Activated CD8-positive, alpha-beta memory T cell treated with anti-CD3 and anti-CD28 coated beads, Interleukin-2, amount 10 ng/mL, durations not matched to agents 7 days and 5 days (primary cell): Measurements from ENCODE around the gene EMID1. TPM values are rescaled to one million over a fixed set of nuclear protein-coding genes. Genes with fewer than 3 reads are reported as not detected.

Experiments used
- ATAC-seq: fragments of 150-1000 bp; cut with Tn5 transposase; one replicate; pipeline ENCODE4 v1.10.0; 2021; ENCODE audit warnings: moderate library complexity
- CTCF ChIA-PET: fragments of 350-600 bp; sonication (Branson Sonifier 250); formaldehyde crosslinking; loops from one replicate; lab custom pipeline; 2021; ENCODE audit warnings: antibody characterized with exemption; lab: Charles Lee
- DNase-seq: peaks from one replicate; pipeline ENCODE4 v3.0.0-alpha.2; 2020
- H3K27ac Mint-ChIP-seq: one replicate; pipeline ENCODE4 v1.8.0; 2021; ENCODE audit warnings: mild to moderate bottlenecking, mixed read lengths
- H3K27me3 Mint-ChIP-seq: one replicate; pipeline ENCODE4 v1.8.0; 2021; ENCODE audit warnings: mixed read lengths
- H3K36me3 Mint-ChIP-seq: one replicate; pipeline ENCODE4 v1.8.0; 2021; ENCODE audit warnings: mild to moderate bottlenecking, mixed read lengths
- H3K4me1 Mint-ChIP-seq: one replicate; pipeline ENCODE4 v1.8.0; 2021; ENCODE audit warnings: mixed read lengths
- H3K4me3 Mint-ChIP-seq: one replicate; pipeline ENCODE4 v1.8.0; 2021; ENCODE audit warnings: mild to moderate bottlenecking, moderate library complexity, mixed read lengths
- H3K9me3 Mint-ChIP-seq: one replicate; pipeline ENCODE4 v1.8.0; 2022; ENCODE audit warnings: low read depth, mixed read lengths
- total RNA-seq, 2 experiments: library from RNA; stranded (reverse); gene quantifications; one replicate each; pipeline ENCODE4 v1.2.3, GENCODE V29; 2021

The EMID1 gene
- total RNA-seq, 2 experiments from 2014 or later, result 0.61 TPM; not detected in 1

GRCh38 chr22:29284196-29284595 is 78.5 kb downstream of the EMID1 start:
- no peak for DNase-seq
- CTCF ChIA-PET, result no interaction called here
- peaks cover 71% of the 10 kb centered on the region for H3K36me3 Mint-ChIP-seq
- peaks cover 12% of the 10 kb centered on the region for H3K4me1 Mint-ChIP-seq
- no peak overlapping the region for H3K4me3 Mint-ChIP-seq
- ATAC-seq, result no peak
- no peak overlapping the region for H3K27ac Mint-ChIP-seq
- H3K27me3 Mint-ChIP-seq, result no peaks in the 10 kb centered on the region
- H3K9me3 Mint-ChIP-seq, result no peaks in the 10 kb centered on the region

- no peak for ATAC-seq
- CTCF ChIA-PET, result interaction anchor here (0.7 to 1.5 kb wide), 3 partner anchors 10 to 24 kb away, joined by 3 to 4 read pairs (median 3); no protein-coding TSS in a partner anchor
- no peak for DNase-seq
Observed at GRCh38 chr22:29288837-29289236, 83.1 kb downstream of the EMID1 start.

GRCh38 chr22:29290061-29290460 is 84.4 kb downstream of the EMID1 start:
- Mint-ChIP-seq H3K27me3 (no peaks in the 10 kb centered on the region), H3K4me1 (peaks cover 6% of the 10 kb centered on the region), H3K36me3 (peaks cover 66% of the 10 kb centered on the region), H3K9me3 (no peaks in the 10 kb centered on the region), H3K4me3 (no peak overlapping the region), H3K27ac (no peak overlapping the region)
- CTCF ChIA-PET, result no interaction called here
- DNase-seq, result no peak
- ATAC-seq, result no peak

More at GRCh38 chr22:29288837-29289236, 83.1 kb downstream of the EMID1 start:
- no peaks in the 10 kb centered on the region for H3K27me3 Mint-ChIP-seq
- H3K9me3 Mint-ChIP-seq, result no peaks in the 10 kb centered on the region
- H3K4me1 Mint-ChIP-seq, result peaks cover 8% of the 10 kb centered on the region
- H3K4me3 Mint-ChIP-seq, result no peak overlapping the region
- H3K27ac Mint-ChIP-seq, result no peak overlapping the region
- H3K36me3 Mint-ChIP-seq, result peaks cover 67% of the 10 kb centered on the region

- DNase-seq (no peak), ATAC-seq (no peak)
- Mint-ChIP-seq H3K9me3 (no peaks in the 10 kb centered on the region), H3K4me3 (no peak overlapping the region), H3K4me1 (peaks cover 6% of the 10 kb centered on the region), H3K36me3 (peaks cover 67% of the 10 kb centered on the region), H3K27ac (no peak overlapping the region), H3K27me3 (no peaks in the 10 kb centered on the region)
- CTCF ChIA-PET, result no interaction called here
Observed at GRCh38 chr22:29291215-29291614, 85.5 kb downstream of the EMID1 start.

GRCh38 chr22:29292379-29292778 is 86.7 kb downstream of the EMID1 start:
- no peak overlapping the region for H3K4me3 Mint-ChIP-seq
- CTCF ChIA-PET, result no interaction called here
- H3K36me3 Mint-ChIP-seq, result peaks cover 66% of the 10 kb centered on the region

GRCh38 chr22:29298641-29299040 is 92.9 kb downstream of the EMID1 start:
- CTCF ChIA-PET, result interaction anchor here (0.8 kb wide), 1 partner anchor 11 kb away, joined by 3 read pairs; no protein-coding TSS in a partner anchor
- H3K4me3 Mint-ChIP-seq, result no peak overlapping the region
- no peaks in the 10 kb centered on the region for H3K27me3 Mint-ChIP-seq
- no peaks in the 10 kb centered on the region for H3K9me3 Mint-ChIP-seq
- ATAC-seq, result no peak
- H3K4me1 Mint-ChIP-seq, result no peaks in the 10 kb centered on the region
- H3K27ac Mint-ChIP-seq, result no peak overlapping the region
- DNase-seq, result no peak
- H3K36me3 Mint-ChIP-seq, result peaks cover 49% of the 10 kb centered on the region

More at GRCh38 chr22:29292379-29292778, 86.7 kb downstream of the EMID1 start:
- Mint-ChIP-seq H3K27ac (no peak overlapping the region), H3K27me3 (no peaks in the 10 kb centered on the region), H3K9me3 (no peaks in the 10 kb centered on the region), H3K4me1 (peaks cover 2% of the 10 kb centered on the region)
- no peak for ATAC-seq
- no peak for DNase-seq

- no peak overlapping the region for H3K27ac Mint-ChIP-seq
- peaks cover 47% of the 10 kb centered on the region for H3K36me3 Mint-ChIP-seq
- no peak overlapping the region for H3K4me3 Mint-ChIP-seq
- DNase-seq, result no peak
- H3K27me3 Mint-ChIP-seq, result no peaks in the 10 kb centered on the region
- no peak for ATAC-seq
- no peaks in the 10 kb centered on the region for H3K4me1 Mint-ChIP-seq
- no peaks in the 10 kb centered on the region for H3K9me3 Mint-ChIP-seq
- CTCF ChIA-PET, result interaction anchor here (0.6 kb wide), 1 partner anchor 148 kb away, joined by 3 read pairs; no protein-coding TSS in a partner anchor
Observed at GRCh38 chr22:29299136-29299900, 93.6 kb downstream of the EMID1 start.

GRCh38 chr22:29300467-29300806 is 94.7 kb downstream of the EMID1 start:
- no peak overlapping the region for H3K4me3 Mint-ChIP-seq

GRCh38 chr22:29300807-29301601 is 95.3 kb downstream of the EMID1 start:
- Mint-ChIP-seq H3K4me1 (peaks cover 2% of the 10 kb centered on the region), H3K4me3 (no peak overlapping the region), H3K36me3 (peaks cover 38% of the 10 kb centered on the region), H3K27me3 (peaks cover 5% of the 10 kb centered on the region), H3K9me3 (no peaks in the 10 kb centered on the region), H3K27ac (peak overlapping the region; percentile 65)
- DNase-seq (no peak), ATAC-seq (no peak)
- CTCF ChIA-PET, result no interaction called here

More at GRCh38 chr22:29300467-29300806, 94.7 kb downstream of the EMID1 start:
- DNase-seq (no peak), ATAC-seq (no peak)
- H3K9me3 Mint-ChIP-seq, result no peaks in the 10 kb centered on the region
- CTCF ChIA-PET, result no interaction called here
- peaks cover 4% of the 10 kb centered on the region for H3K27me3 Mint-ChIP-seq
- no peaks in the 10 kb centered on the region for H3K4me1 Mint-ChIP-seq
- no peak overlapping the region for H3K27ac Mint-ChIP-seq
- peaks cover 43% of the 10 kb centered on the region for H3K36me3 Mint-ChIP-seq

- no peak overlapping the region for H3K27ac Mint-ChIP-seq
- CTCF ChIA-PET, result interaction anchor here (2.2 kb wide), 1 partner anchor 11 kb away, joined by 10 read pairs; no protein-coding TSS in a partner anchor
- ATAC-seq, result no peak
Observed at GRCh38 chr22:29301716-29302401, 96.2 kb downstream of the EMID1 start.

GRCh38 chr22:29302402-29302680 is 96.6 kb downstream of the EMID1 start:
- no peak for ATAC-seq
- Mint-ChIP-seq H3K9me3 (no peaks in the 10 kb centered on the region), H3K27ac (no peak overlapping the region), H3K27me3 (peaks cover 7% of the 10 kb centered on the region), H3K36me3 (peaks cover 28% of the 10 kb centered on the region), H3K4me1 (peaks cover 7% of the 10 kb centered on the region), H3K4me3 (no peak overlapping the region)
- no peak for DNase-seq
- CTCF ChIA-PET, result interaction anchor here (2.2 kb wide), 1 partner anchor 11 kb away, joined by 10 read pairs; no protein-coding TSS in a partner anchor

More at GRCh38 chr22:29301716-29302401, 96.2 kb downstream of the EMID1 start:
- Mint-ChIP-seq H3K4me3 (no peak overlapping the region), H3K27me3 (peaks cover 6% of the 10 kb centered on the region), H3K4me1 (peaks cover 6% of the 10 kb centered on the region), H3K36me3 (peaks cover 32% of the 10 kb centered on the region), H3K9me3 (no peaks in the 10 kb centered on the region)
- DNase-seq, result no peak

- DNase-seq (no peak), ATAC-seq (no peak)
- peaks cover 9% of the 10 kb centered on the region for H3K27me3 Mint-ChIP-seq
- H3K4me1 Mint-ChIP-seq, result peaks cover 12% of the 10 kb centered on the region
- H3K4me3 Mint-ChIP-seq, result no peak overlapping the region
- H3K27ac Mint-ChIP-seq, result no peak overlapping the region
- no peaks in the 10 kb centered on the region for H3K9me3 Mint-ChIP-seq
- CTCF ChIA-PET, result interaction anchor here (1.3 to 2.2 kb wide), 2 partner anchors 10 to 57 kb away, joined by 3 to 10 read pairs; no protein-coding TSS in a partner anchor
- H3K36me3 Mint-ChIP-seq, result peaks cover 23% of the 10 kb centered on the region
Observed at GRCh38 chr22:29302681-29303465, 97.2 kb downstream of the EMID1 start.
